Measurements from ENCODE around the gene KATNA1. TPM values are rescaled to one million over a fixed set of nuclear protein-coding genes. Genes with fewer than 3 reads are reported as not detected.

Gene KATNA1
- total and polyA plus RNA-seq, 9 of the 15 experiments (the other 6 are each of a cell fraction or from before 2014, with no cell fraction given), result 22.5 to 76.9 (median 45.0) TPM

- TF ChIP-seq ZBTB40 (IDR thresholded peaks at IDR 0.05) (peak; percentile 92), ZBTB40 (CRISPR knock-in tag; IDR thresholded peaks at IDR 0.05) (no peak), SREBF2 (CRISPR knock-in tag; IDR thresholded peaks at IDR 0.05) (no peak), ZBTB5 (IDR thresholded peaks at IDR 0.05) (no peak), ZBTB49 (CRISPR knock-in tag; IDR thresholded peaks at IDR 0.05; ENCODE audit: borderline replicate concordance) (no peak), CBFB (CRISPR knock-in tag; IDR thresholded peaks at IDR 0.05) (no peak), ZBTB12 (CRISPR knock-in tag; IDR thresholded peaks at IDR 0.05) (peak; percentile 100), PATZ1 (CRISPR knock-in tag; IDR thresholded peaks at IDR 0.05; ENCODE audit: borderline replicate concordance) (peak; percentile 32; the same call in 1 of the 2 replicates), ZNF165 (CRISPR knock-in tag; IDR thresholded peaks at IDR 0.05; ENCODE audit: borderline replicate concordance) (no peak; the same call in 1 of the 2 replicates)
Observed at GRCh38 chr6:149545754-149546471, 102.6 kb downstream of the KATNA1 start, which contains the start of gene PPIL4 (continued).
